GM19452 (cell line): ENCODE data around the gene ARSI.

ENCODE experiments used
- ATAC-seq: cut with Tn5 transposase; IDR thresholded peaks from one replicate; pipeline ENCODE4 v1.9.1; 2021; ENCODE audit not compliant: unreplicated experiment

The ARSI gene

GRCh38 chr5:150302301-150303069 is at the start of gene ARSI:
Gene ARSI, minus strand, starts transcription at chr5:150302905. Its CDS starts 532 bp downstream, at chr5:150302373.
- ATAC-seq, result no peak

GRCh38 chr5:150350524-150351344 is 48.0 kb upstream of the ARSI start:
- peak; percentile 90 for ATAC-seq

GRCh38 chr5:150349681-150350275 is 47.1 kb upstream of the ARSI start:
- no peak for ATAC-seq

GRCh38 chr5:150347451-150347850 is 44.7 kb upstream of the ARSI start:
- ATAC-seq, result no peak

- no peak for ATAC-seq
Observed at GRCh38 chr5:150347003-150347402, 44.3 kb upstream of the ARSI start.

GRCh38 chr5:150346592-150346991 is 43.9 kb upstream of the ARSI start:
- ATAC-seq, result no peak

- no peak for ATAC-seq
Observed at GRCh38 chr5:150345716-150346115, 43.0 kb upstream of the ARSI start.

GRCh38 chr5:150343994-150344631 is 41.4 kb upstream of the ARSI start:
- no peak for ATAC-seq

- no peak for ATAC-seq
Observed at GRCh38 chr5:150342583-150342982, 39.9 kb upstream of the ARSI start.

GRCh38 chr5:150341989-150342388 is 39.3 kb upstream of the ARSI start:
- no peak for ATAC-seq

- ATAC-seq, result no peak
Observed at GRCh38 chr5:150341331-150341730, 38.6 kb upstream of the ARSI start.

GRCh38 chr5:150340614-150341255 is 38.0 kb upstream of the ARSI start:
- no peak for ATAC-seq

GRCh38 chr5:150339841-150340240 is 37.1 kb upstream of the ARSI start:
- no peak for ATAC-seq

GRCh38 chr5:150339165-150339564 is 36.5 kb upstream of the ARSI start:
- no peak for ATAC-seq

GRCh38 chr5:150338546-150338945 is 35.8 kb upstream of the ARSI start:
- ATAC-seq, result no peak

GRCh38 chr5:150335778-150336177 is 33.1 kb upstream of the ARSI start:
- ATAC-seq, result no peak

GRCh38 chr5:150333400-150333799 is 30.7 kb upstream of the ARSI start:
- no peak for ATAC-seq

GRCh38 chr5:150329881-150330876 is 27.5 kb upstream of the ARSI start:
- ATAC-seq, result no peak

- no peak for ATAC-seq
Observed at GRCh38 chr5:150329038-150329437, 26.3 kb upstream of the ARSI start.

GRCh38 chr5:150328515-150328914 is 25.8 kb upstream of the ARSI start:
- no peak for ATAC-seq
